H9 (cell line): ENCODE data around the gene UBAC2. TPM values are rescaled to one million over a fixed set of nuclear protein-coding genes. Genes with fewer than 3 reads are reported as not detected.

Source experiments
- DNase-seq: peaks from one replicate; pipeline ENCODE4 v3.0.0-alpha.2; 2017
- H2AFZ ChIP-seq: one replicate; pipeline ENCODE4 v1.6.1; 2013; ENCODE audit warnings: mild to moderate bottlenecking, low read length, control low read depth, moderate library complexity
- H2AK5ac ChIP-seq: 2 replicates; pipeline ENCODE4 v1.6.1; 2013; ENCODE audit warnings: low read length, control low read depth, mixed read lengths; ENCODE audit not compliant: insufficient read length
- H2BK120ac ChIP-seq: one replicate; pipeline ENCODE4 v1.6.1; 2013; ENCODE audit warnings: low read depth, mild to moderate bottlenecking, low read length, control low read depth, inconsistent platforms; ENCODE audit not compliant: poor library complexity, severe bottlenecking
- H2BK12ac ChIP-seq: 2 replicates; pipeline ENCODE4 v1.6.1; 2013; ENCODE audit warnings: low read length, control low read depth, mixed read lengths, low read depth; ENCODE audit not compliant: insufficient read length
- H2BK15ac ChIP-seq: 2 replicates; pipeline ENCODE4 v1.6.1; 2013; ENCODE audit warnings: low read depth, low read length, control low read depth
- H2BK20ac ChIP-seq: one replicate; pipeline ENCODE4 v1.6.1; 2013; ENCODE audit warnings: low read depth, mild to moderate bottlenecking, low read length, control low read depth, inconsistent platforms; ENCODE audit not compliant: poor library complexity, severe bottlenecking
- H2BK5ac ChIP-seq: 2 replicates; pipeline ENCODE4 v1.6.1; 2013; ENCODE audit warnings: low read length, control low read depth, mixed read lengths; ENCODE audit not compliant: insufficient read length
- H3K14ac ChIP-seq: 2 replicates; pipeline ENCODE4 v1.6.1; 2013; ENCODE audit warnings: low read length, control low read depth; ENCODE audit not compliant: insufficient read depth
- H3K18ac ChIP-seq: 2 replicates; pipeline ENCODE4 v1.6.1; 2013; ENCODE audit warnings: low read depth, mild to moderate bottlenecking, mixed read lengths, low read length, control low read depth; ENCODE audit not compliant: insufficient read length
- H3K23ac ChIP-seq: 2 replicates; pipeline ENCODE4 v1.6.1; 2013; ENCODE audit warnings: low read length, control low read depth, mixed read lengths, low read depth; ENCODE audit not compliant: insufficient read length
- H3K23me2 ChIP-seq: 2 replicates; pipeline ENCODE4 v1.6.1; 2013; ENCODE audit warnings: low read depth, mild to moderate bottlenecking, mixed read lengths, low read length, control low read depth; ENCODE audit not compliant: insufficient read length, poor library complexity, severe bottlenecking
- H3K27ac ChIP-seq: 2 replicates; pipeline ENCODE4 v1.5.1; 2013; ENCODE audit warnings: low read length, control low read depth, mixed read lengths, low read depth; ENCODE audit not compliant: insufficient read length
- H3K27me3 ChIP-seq: 2 replicates; pipeline ENCODE4 v1.6.1; 2013; ENCODE audit warnings: low read length, control low read depth, inconsistent platforms; ENCODE audit not compliant: insufficient read depth
- H3K4ac ChIP-seq: 2 replicates; pipeline ENCODE4 v1.6.1; 2013; ENCODE audit warnings: low read depth, mild to moderate bottlenecking, control low read depth, inconsistent platforms, low read length, moderate library complexity
- H3K4me1 ChIP-seq: 2 replicates; pipeline ENCODE4 v1.6.1; 2013; ENCODE audit warnings: low read length, control low read depth, inconsistent platforms; ENCODE audit not compliant: insufficient read depth
- H3K4me2 ChIP-seq: 2 replicates; pipeline ENCODE4 v1.6.1; 2013; ENCODE audit warnings: low read length, control low read depth, mixed read lengths; ENCODE audit not compliant: insufficient read length, insufficient read depth
- H3K56ac ChIP-seq: 2 replicates; pipeline ENCODE4 v1.6.1; 2013; ENCODE audit warnings: low read depth, mild to moderate bottlenecking, mixed read lengths, low read length, control low read depth; ENCODE audit not compliant: insufficient read length
- H3K79me1 ChIP-seq: 2 replicates; pipeline ENCODE4 v1.6.1; 2013; ENCODE audit warnings: low read depth, mild to moderate bottlenecking, moderate library complexity, low read length, control low read depth, inconsistent platforms; ENCODE audit not compliant: insufficient read depth, poor library complexity, severe bottlenecking
- H3K79me2 ChIP-seq: 2 replicates; pipeline ENCODE4 v1.6.1; 2013; ENCODE audit warnings: low read length, control low read depth, inconsistent platforms; ENCODE audit not compliant: insufficient read depth
- H3K9ac ChIP-seq: 2 replicates; pipeline ENCODE4 v1.6.1; 2013; ENCODE audit warnings: low read length, control low read depth, mixed read lengths; ENCODE audit not compliant: insufficient read length; ENCODE audit errors: extremely low read depth
- H3K9me3 ChIP-seq: one replicate; pipeline ENCODE4 v1.6.1; 2013; ENCODE audit warnings: low read depth, low read length, inconsistent platforms; ENCODE audit not compliant: control insufficient read depth
- H3T11ph ChIP-seq: one replicate; pipeline ENCODE4 v1.6.1; 2013; ENCODE audit warnings: mild to moderate bottlenecking, low read length, control low read depth, inconsistent platforms
- H4K20me1 ChIP-seq: one replicate; pipeline ENCODE4 v1.6.1; 2013; ENCODE audit not compliant: control insufficient read depth, insufficient read length, insufficient read depth
- H4K5ac ChIP-seq: 2 replicates; pipeline ENCODE4 v1.6.1; 2013; ENCODE audit warnings: low read depth, mild to moderate bottlenecking, mixed read lengths, low read length, control low read depth; ENCODE audit not compliant: insufficient read length
- H4K8ac ChIP-seq: replicated peaks from 2 replicates; pipeline ENCODE4 v1.6.1; 2013; ENCODE audit warnings: low read length, control low read depth, mixed read lengths, low read depth; ENCODE audit not compliant: insufficient read length
- H4K91ac ChIP-seq: 2 replicates; pipeline ENCODE4 v1.6.1; 2013; ENCODE audit warnings: low read depth, mild to moderate bottlenecking, moderate library complexity, mixed read lengths, low read length, control low read depth; ENCODE audit not compliant: insufficient read length
- H3K27ac Mint-ChIP-seq, 3 experiments: 2 replicates in 2 of 3; 3 replicates in 1 of 3; pipeline ENCODE4 v1.8.0; 2020 to 2021; ENCODE audit warnings: mixed read lengths in 3 of 3, mild to moderate bottlenecking in 1 of 3, moderate library complexity in 1 of 3
- H3K27me3 Mint-ChIP-seq: 2 replicates; pipeline ENCODE4 v1.8.0; 2021; ENCODE audit warnings: low read depth, mild to moderate bottlenecking, moderate library complexity, mixed read lengths
- H3K36me3 Mint-ChIP-seq, 3 experiments: 2 replicates in 2 of 3; 3 replicates in 1 of 3; pipeline ENCODE4 v1.8.0; 2020 to 2021; ENCODE audit warnings: low read depth in 3 of 3, mixed read lengths in 3 of 3; ENCODE audit not compliant: insufficient read depth in 1 of 3
- H3K4me1 Mint-ChIP-seq, 2 experiments: 2 replicates each; pipeline ENCODE4 v1.8.0; 2020; ENCODE audit warnings: mixed read lengths in 2 of 2
- H3K4me3 Mint-ChIP-seq, 2 experiments: 2 replicates in 1 of 2; 3 replicates in 1 of 2; pipeline ENCODE4 v1.8.0; 2020 to 2021; ENCODE audit warnings: mild to moderate bottlenecking in 2 of 2, mixed read lengths in 2 of 2, moderate library complexity in 1 of 2
- H3K9me3 Mint-ChIP-seq, 2 experiments: 2 replicates in 1 of 2; 3 replicates in 1 of 2; pipeline ENCODE4 v1.8.0; 2020; ENCODE audit warnings: mild to moderate bottlenecking in 2 of 2, mixed read lengths in 2 of 2, moderate library complexity in 1 of 2
- WGBS: extraction: QIAGEN DNeasy Blood & Tissue Kit; methylation state at CpG from one replicate; pipeline ENCODE4 v1.1.7; 2013; ENCODE audit warnings: missing lambda C conversion rate, low lambda C conversion rate, mixed read lengths; ENCODE audit not compliant: insufficient read length; ENCODE audit errors: extremely low coverage; 5-methylcytosine and 5-hydroxymethylcytosine counted together
- total RNA-seq: library from RNA; stranded (reverse); gene quantifications from 2 replicates; pipeline ENCODE4 v1.2.1, GENCODE V29; 2021
- TF ChIP-seq, protein P1 (sequence below): fragments of 200-600 bp; sonication (generic); conservative IDR thresholded peaks from 3 replicates; pipeline ENCODE4 v1.8.0; 2021; ENCODE audit warnings: antibody characterized with exemption, mild to moderate bottlenecking

The UBAC2 gene
- total RNA-seq, 1 experiment from 2014 or later: 52.3 TPM

- Histone ChIP-seq H3K23me2 (no peaks in the 10 kb centered on the region), H2BK20ac (no peak overlapping the region), H3K27me3 (no peaks in the 10 kb centered on the region), H4K5ac (no peak overlapping the region), H3K14ac (no peak overlapping the region; the same call in 1 of the 2 replicates), H3K18ac (no peak overlapping the region), H2BK120ac (no peak overlapping the region), H3K79me1 (no peaks in the 10 kb centered on the region), H4K91ac (no peak overlapping the region), H2AK5ac (no peak overlapping the region), H3T11ph (no peak overlapping the region), H3K23ac (no peak overlapping the region), H4K20me1 (no peaks in the 10 kb centered on the region), H3K9ac (no peak overlapping the region), H3K27ac (no peak overlapping the region), H2BK15ac (no peak overlapping the region), H2BK12ac (no peak overlapping the region), H3K9me3 (no peaks in the 10 kb centered on the region), H3K4me1 (no peaks in the 10 kb centered on the region; the same call in 1 of the 2 replicates), H3K4me2 (no peak overlapping the region), H2BK5ac (no peak overlapping the region), H3K4ac (no peak overlapping the region), H3K56ac (no peak overlapping the region), H2AFZ (no peak overlapping the region), H3K79me2 (no peaks in the 10 kb centered on the region), H4K8ac (no peak overlapping the region)
- no CpG with 5 or more reads among the region's 6 CpGs for WGBS
- no peaks in the 10 kb centered on the region; the same call in 1 of the 2 replicates for H3K27me3 Mint-ChIP-seq
- no peak overlapping the region for H3K27ac Mint-ChIP-seq
- H3K36me3 Mint-ChIP-seq: peaks cover 0 to 26% (median 25%) of the 10 kb centered on the region in 3 experiments; a peak in 5 of 7 replicates
- peak; percentile 23 for DNase-seq
- TF ChIP-seq, protein P1, sequence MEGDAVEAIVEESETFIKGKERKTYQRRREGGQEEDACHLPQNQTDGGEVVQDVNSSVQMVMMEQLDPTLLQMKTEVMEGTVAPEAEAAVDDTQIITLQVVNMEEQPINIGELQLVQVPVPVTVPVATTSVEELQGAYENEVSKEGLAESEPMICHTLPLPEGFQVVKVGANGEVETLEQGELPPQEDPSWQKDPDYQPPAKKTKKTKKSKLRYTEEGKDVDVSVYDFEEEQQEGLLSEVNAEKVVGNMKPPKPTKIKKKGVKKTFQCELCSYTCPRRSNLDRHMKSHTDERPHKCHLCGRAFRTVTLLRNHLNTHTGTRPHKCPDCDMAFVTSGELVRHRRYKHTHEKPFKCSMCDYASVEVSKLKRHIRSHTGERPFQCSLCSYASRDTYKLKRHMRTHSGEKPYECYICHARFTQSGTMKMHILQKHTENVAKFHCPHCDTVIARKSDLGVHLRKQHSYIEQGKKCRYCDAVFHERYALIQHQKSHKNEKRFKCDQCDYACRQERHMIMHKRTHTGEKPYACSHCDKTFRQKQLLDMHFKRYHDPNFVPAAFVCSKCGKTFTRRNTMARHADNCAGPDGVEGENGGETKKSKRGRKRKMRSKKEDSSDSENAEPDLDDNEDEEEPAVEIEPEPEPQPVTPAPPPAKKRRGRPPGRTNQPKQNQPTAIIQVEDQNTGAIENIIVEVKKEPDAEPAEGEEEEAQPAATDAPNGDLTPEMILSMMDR: no peak
- no peak overlapping the region for H3K4me3 Mint-ChIP-seq
- no peaks in the 10 kb centered on the region for H3K9me3 Mint-ChIP-seq
- peaks cover 25 to 28% of the 10 kb centered on the region in 2 experiments for H3K4me1 Mint-ChIP-seq
Measured at GRCh38 chr13:99385940-99386339, 185.3 kb downstream of the UBAC2 start.
